Measurements from ENCODE around the gene USP3. TPM values are rescaled to one million over a fixed set of nuclear protein-coding genes. Genes with fewer than 3 reads are reported as not detected.
"Not testable (repeated sequence)": the region's sequence is repeated elsewhere in the genome, so short reads cannot be mapped to it uniquely, and the experiment has no call there.

The USP3 gene
- total RNA-seq, 3 donors from 2014 or later, result 65.6 to 101 (median 67.3) TPM

DNA sequence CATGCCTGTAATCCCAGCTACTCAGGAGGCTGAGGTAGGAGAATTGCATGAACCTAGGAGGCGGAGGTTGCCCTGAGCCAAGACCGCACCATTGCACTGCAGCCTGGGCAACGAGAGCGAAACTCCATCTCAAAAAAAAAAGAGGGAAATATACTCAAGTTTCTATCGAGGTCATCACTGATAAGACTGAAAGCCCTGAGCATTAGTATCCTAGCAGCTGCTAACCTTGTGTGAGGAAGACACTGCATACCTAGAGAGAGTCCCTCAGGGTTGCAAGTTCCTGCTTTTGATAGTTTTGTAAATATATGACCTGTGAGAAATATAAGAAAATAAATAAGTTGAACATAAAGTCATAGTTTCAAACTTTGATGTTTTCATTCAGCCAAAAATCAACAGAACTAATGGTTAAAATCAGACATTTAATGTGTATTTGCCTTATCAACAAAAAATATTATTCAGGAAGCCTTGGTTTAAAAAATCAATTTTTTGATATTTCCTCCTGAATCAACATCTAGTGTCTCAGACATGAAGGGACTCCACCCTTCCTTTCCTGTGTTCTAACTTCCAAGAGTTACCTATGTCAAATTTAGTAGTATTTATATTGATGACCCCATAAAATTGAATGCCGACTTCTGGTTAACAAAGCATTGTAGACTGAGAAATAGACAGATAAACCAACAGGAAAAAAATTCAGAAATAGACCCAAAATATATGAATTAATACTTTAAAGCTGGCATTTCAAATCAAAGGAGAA is 19.8 kb upstream of the USP3 start:
- ATAC-seq, result no peak
- no peaks in the 10 kb centered on the region for H3K36me3 ChIP-seq (ENCODE audit: low read depth)

DNA sequence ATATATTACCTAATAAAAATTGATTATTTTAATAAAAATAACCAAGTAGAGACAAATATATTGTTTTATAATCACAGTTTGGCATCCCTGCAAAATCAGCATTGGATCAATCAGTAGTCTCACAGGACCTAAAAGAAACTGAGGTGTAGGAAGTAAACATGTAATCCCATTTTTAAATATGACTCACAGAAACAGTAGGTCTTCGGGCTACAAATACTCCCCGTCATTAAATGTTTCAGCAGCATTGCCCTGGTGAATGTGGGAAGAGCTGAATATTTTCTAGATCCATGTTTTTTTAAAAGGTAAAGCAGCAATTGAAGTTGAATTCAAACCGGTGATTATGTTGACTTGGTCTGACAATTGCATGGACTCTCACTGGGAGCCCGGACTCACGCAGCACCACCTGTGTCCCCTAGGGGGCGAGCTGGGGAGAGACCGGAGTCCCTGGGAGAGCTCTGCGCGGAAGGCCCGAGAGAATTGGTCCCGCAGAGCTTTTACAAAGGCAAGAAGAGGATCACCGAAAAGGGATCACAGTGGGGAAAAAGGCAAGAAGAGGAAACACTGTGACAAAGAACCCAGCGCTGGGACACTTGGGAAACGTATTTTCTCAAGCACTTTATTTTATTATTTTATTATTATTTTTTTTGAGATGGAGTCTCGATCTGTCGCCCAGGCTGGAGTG is 17.2 kb upstream of the USP3 start:
- Histone ChIP-seq H3K4me3 (no peak overlapping the region), H3K4me1 (ENCODE audit: low read depth) (peaks cover 10% of the 10 kb centered on the region), H3K36me3 (ENCODE audit: low read depth) (no peaks in the 10 kb centered on the region), H3K9me3 (no peaks in the 10 kb centered on the region)
- intact Hi-C loops (cut with DNase I, micrococcal nuclease), result loop anchor here in 1 of 2 donors (5.0 kb wide), 1 partner anchor 110 kb away; the partner anchor contains the start of gene FBXL22
- ATAC-seq (peak; percentile 98), DNase-seq (peak; percentile 92 to 98 (median 97))
- TF ChIP-seq, protein P1, sequence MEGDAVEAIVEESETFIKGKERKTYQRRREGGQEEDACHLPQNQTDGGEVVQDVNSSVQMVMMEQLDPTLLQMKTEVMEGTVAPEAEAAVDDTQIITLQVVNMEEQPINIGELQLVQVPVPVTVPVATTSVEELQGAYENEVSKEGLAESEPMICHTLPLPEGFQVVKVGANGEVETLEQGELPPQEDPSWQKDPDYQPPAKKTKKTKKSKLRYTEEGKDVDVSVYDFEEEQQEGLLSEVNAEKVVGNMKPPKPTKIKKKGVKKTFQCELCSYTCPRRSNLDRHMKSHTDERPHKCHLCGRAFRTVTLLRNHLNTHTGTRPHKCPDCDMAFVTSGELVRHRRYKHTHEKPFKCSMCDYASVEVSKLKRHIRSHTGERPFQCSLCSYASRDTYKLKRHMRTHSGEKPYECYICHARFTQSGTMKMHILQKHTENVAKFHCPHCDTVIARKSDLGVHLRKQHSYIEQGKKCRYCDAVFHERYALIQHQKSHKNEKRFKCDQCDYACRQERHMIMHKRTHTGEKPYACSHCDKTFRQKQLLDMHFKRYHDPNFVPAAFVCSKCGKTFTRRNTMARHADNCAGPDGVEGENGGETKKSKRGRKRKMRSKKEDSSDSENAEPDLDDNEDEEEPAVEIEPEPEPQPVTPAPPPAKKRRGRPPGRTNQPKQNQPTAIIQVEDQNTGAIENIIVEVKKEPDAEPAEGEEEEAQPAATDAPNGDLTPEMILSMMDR (IDR thresholded peaks at IDR 0.05), result peak; percentile 94

More for the DNA sequence above, 19.8 kb upstream of the USP3 start:
- TF ChIP-seq, protein P1 (IDR thresholded peaks at IDR 0.05), result no peak
- intact Hi-C loops (cut with DNase I, micrococcal nuclease), result loop anchor here in 1 of 2 donors (5.0 kb wide), 1 partner anchor 113 kb away; the partner anchor contains the start of gene FBXL22
- no peak overlapping the region for H3K4me3 ChIP-seq
- no peak for DNase-seq
- H3K9me3 ChIP-seq, result no peaks in the 10 kb centered on the region
- H3K4me1 ChIP-seq (ENCODE audit: low read depth), result peaks cover 14% of the 10 kb centered on the region

DNA sequence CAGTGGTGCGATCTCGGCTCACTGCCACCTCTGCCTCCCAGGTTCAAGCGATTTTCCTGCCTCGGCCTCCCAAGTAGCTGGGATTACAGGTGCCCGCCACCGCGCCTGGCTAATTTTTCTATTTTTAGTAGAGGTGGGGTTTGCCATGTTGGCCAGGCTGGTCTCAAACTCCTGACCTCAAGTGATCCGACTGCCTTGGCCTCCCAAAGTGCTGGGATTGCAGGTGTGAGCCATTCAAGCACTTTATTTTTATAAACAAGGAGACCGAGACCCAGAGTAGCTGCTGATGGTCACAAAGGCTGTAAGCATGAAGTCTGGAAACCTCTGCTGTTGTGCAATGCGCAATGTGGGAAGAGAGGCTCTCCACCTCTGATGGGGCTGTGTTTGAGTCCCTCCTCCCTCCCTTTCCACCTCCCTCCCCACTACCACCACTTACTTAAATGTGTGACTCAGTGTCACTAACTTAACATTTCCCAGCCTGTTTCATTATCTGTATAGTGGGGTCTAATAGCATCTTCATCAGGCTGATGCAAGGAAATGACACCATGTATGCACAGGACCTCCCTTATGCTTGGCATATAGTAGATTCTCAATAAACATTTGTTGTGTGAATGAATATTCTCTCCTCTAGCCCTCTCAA is 16.5 kb upstream of the USP3 start:
- peaks cover 10% of the 10 kb centered on the region for H3K4me1 ChIP-seq (ENCODE audit: low read depth)
- H3K4me3 ChIP-seq; ATAC-seq; H3K36me3 ChIP-seq (ENCODE audit: low read depth); H3K9me3 ChIP-seq; DNase-seq: not testable (repeated sequence)
- intact Hi-C loops (cut with DNase I, micrococcal nuclease), result loop anchor here in 1 of 2 donors (5.0 kb wide), 1 partner anchor 109 kb away; the partner anchor contains the start of gene FBXL22

DNA sequence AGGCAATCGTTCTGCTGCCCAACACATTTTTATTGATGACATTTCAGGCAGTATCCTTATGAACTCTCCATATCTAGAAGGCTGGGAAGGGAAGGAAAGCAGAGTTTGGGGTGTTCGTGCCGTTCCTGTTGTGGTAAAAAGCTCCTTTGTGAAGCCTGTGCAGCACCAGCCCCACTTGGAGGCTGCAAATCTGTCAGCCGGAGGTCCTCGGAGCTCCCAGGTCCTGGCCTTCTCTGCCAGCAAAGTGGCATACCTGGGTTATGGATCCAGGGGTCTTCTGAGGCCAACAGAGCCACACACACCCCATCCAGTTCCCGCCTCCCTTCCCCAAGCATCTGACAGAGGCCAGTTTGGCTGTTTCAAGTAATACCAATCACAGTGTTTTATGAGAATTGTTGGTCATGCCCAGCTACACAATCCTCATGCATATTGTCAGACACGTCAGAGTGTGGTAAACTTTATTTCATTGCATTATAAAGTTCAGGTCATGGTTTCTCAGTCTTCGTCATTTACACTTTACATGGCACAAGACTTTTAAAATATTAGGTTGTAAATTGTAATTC is 15.9 kb upstream of the USP3 start:
- intact Hi-C loops (cut with DNase I, micrococcal nuclease), result loop anchor here in 1 of 2 donors (5.0 kb wide), 1 partner anchor 109 kb away; the partner anchor contains the start of gene FBXL22

DNA sequence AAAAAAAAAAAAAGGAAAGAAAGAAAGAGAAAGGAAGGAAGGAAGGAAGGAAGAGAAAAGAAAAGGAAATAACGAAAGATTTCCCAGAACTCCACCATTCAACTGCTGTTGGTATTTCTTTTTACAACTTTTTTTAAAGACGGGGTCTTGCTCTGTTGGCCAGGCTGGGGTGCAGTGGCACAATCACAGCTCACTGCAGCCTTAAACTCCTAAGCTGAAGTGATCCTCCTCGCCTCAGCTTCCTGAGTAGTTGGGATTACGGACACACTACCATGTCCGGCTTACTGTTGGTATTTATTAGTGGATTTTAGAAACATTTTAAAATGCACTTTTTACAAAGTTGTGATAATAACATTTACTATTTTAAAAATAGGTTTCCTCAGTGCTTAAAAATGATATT is 15.0 kb upstream of the USP3 start:
- peaks cover 10% of the 10 kb centered on the region for H3K4me1 ChIP-seq (ENCODE audit: low read depth)
- no peaks in the 10 kb centered on the region for H3K36me3 ChIP-seq (ENCODE audit: low read depth)
- no peaks in the 10 kb centered on the region for H3K9me3 ChIP-seq
- no peak for ATAC-seq
- intact Hi-C loops (cut with DNase I, micrococcal nuclease), result loop anchor here in 1 of 2 donors (5.0 kb wide), 1 partner anchor 108 kb away; the partner anchor contains the start of gene FBXL22
- TF ChIP-seq, protein P1 (IDR thresholded peaks at IDR 0.05), result no peak
- no peak overlapping the region for H3K4me3 ChIP-seq
- no peak for DNase-seq

More for the DNA sequence above, 15.9 kb upstream of the USP3 start:
- H3K36me3 ChIP-seq (ENCODE audit: low read depth), result no peaks in the 10 kb centered on the region
- TF ChIP-seq, protein P1 (IDR thresholded peaks at IDR 0.05), result no peak
- H3K4me3 ChIP-seq, result no peak overlapping the region
- no peaks in the 10 kb centered on the region for H3K9me3 ChIP-seq
- DNase-seq, result no peak
- ATAC-seq, result no peak
- H3K4me1 ChIP-seq (ENCODE audit: low read depth), result peaks cover 10% of the 10 kb centered on the region

Measured in mucosa of descending colon (tissue), 3 donors.